GM21360 (cell line): Measurements from ENCODE around the gene ACSM2B.
"Not testable (repeated sequence)": the region's sequence is repeated elsewhere in the genome, so short reads cannot be mapped to it uniquely, and the experiment has no call there.

Source experiments
- ATAC-seq: cut with Tn5 transposase; IDR thresholded peaks from one replicate; pipeline ENCODE4 v1.9.1; 2021; ENCODE audit warnings: mild to moderate bottlenecking, moderate library complexity; ENCODE audit not compliant: unreplicated experiment

The ACSM2B gene

DNA sequence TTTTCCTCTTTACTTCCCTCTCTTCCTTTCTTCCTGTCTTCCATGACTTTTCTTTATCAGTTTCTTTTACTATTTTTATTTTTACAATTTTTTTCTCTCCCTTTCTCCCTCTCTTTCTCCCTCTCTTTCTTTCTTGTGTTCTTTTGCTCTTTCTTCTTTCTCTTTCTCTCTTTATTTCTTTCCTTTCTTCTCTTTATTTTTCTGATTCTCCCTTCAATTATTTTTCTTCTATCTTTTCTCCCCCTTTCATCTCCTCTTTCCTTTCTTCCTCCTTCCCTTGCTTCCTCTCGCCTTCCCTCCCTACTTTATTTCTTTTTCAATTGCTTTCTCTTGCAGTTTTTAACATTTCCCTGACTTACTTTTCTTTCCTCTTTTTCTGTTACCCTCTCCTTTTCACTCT is 39.5 kb downstream of the ACSM2B start:
- ATAC-seq, result not testable (repeated sequence)

DNA sequence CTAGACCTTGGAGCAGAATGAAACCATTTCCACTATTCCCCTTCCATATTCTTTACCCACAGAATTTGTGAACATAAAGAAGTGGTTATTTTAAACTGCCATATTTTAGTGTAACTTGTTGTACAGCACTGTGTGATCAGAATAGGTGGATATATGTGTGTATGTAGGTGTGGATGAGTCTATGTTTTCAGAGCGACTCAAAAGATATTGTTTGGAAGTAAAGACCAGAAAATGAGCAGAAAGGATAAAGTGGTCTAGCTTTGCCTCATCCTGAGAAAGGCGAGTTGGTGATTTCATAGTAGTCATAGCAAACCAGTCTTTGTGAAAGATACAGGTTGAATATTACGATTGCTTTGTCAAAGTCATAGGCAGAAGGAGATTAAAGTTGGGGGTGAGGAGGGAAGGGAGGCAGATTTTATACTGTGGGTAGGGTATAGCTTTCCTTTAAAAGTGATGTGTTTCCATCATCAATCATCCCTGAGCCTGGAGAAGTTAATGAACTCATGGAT is 43.8 kb downstream of the ACSM2B start:
- ATAC-seq, result not testable (repeated sequence)

DNA sequence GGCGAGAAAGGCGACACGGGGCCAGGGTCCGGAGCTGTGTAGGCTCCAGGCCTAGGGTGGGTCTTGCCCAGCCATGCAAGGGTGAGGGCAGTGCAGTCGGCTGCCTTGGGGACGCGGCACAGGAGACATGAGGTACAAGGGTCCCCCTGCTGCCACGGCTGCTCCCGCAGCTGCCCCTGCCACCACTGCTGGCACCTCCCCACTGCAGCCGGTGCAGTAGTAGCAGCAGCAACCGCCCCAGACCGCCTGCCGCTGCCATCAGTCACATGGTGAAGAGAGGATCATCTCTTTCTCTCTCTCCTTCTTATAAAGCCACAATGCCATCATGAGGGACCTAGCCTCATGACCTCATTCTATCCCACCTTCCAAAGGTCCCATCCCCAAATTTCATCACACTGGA is 44.4 kb downstream of the ACSM2B start:
- not testable (repeated sequence) for ATAC-seq

DNA sequence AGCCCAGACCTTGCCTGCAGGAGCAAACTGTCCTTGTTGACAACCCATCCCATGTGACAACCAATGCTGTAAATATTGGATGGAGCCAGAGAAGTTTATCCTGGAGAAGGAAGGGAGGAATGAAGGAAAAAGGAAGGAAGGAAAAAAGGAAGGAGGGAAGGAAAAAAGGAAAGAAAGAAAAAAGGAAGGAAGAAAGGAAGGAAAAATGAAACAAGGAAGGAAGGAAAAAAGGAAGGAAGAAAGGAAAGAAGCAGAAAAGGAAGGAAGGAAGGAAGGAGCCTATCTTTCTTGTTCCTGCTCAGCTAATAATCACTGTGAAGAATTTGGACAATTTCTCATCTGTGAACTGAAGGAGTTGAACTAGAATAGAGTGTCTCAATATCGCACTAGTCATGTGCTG is 56.1 kb downstream of the ACSM2B start:
- no peak for ATAC-seq

DNA sequence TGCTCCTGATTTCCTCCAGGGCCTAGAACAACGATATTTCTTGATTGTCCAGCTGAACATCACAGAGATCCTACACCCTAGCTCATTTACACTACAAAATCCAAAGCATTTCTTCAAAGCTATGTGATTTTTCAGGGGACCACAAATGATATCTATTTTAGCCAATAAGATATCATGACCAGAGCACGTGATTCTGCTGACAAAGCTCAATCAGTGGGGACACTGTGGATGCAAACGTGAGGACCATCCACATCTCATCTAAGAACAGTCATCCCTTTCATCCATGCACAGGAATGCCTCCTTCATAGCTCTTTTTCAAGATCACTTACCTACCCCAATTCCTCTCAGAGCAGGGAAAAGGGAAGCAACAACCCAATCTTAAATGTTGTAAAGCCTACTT is 56.9 kb downstream of the ACSM2B start:
- no peak for ATAC-seq

DNA sequence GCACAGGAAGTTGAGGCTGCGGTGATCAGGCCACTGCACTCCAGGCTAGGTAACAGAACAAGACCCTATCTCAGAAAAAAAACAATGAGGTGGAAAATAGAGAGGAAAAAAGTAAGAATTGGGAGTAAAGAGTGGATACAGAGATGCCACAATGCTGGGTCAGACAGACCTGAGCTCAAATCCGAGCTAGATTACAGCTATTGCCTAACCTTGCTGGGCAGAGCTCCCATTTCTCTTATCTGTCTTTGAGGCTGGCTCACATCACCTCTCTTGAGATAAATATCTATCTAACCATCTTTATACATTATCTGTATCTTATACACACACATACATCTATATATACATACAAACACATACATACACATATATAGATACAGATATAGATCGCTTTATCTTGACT is 59.0 kb downstream of the ACSM2B start:
- no peak for ATAC-seq

DNA sequence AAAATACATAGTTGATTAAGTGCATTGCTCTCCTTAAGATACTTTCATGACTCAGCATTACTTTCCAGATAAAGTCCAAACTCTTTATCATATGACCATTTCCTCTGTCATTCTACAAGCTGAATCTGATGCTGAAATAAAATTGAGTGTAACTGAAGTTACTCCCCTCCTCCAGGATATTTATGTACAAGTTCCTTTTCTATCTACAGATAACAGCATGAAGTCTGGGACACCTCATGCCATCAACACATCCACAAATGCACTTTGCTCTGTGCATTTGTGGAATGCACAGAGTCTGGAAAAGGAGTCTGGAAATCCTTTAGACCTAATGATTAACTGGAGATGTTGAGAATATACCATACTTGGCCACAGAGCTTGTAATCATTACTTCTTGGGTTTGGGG is 60.5 kb downstream of the ACSM2B start:
- no peak for ATAC-seq

DNA sequence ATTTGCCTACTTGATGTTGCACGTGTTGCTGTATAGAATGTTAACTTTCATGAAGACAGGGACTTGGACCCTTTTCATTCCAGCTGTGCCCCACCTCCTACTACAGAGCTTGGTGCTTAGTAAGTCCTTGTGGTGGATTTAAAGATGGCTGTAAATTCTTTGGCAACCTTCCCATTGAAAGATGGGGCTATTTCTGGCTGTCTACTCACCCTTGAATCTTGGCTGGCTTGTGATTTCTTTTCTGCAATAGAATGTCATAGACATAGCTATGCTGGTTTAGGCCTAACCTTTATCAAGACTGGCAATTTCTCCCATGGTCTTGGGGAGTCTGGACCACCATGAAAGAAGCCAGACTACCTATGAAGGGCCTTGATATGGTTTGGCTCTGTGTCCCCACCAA is 65.8 kb downstream of the ACSM2B start:
- no peak for ATAC-seq

DNA sequence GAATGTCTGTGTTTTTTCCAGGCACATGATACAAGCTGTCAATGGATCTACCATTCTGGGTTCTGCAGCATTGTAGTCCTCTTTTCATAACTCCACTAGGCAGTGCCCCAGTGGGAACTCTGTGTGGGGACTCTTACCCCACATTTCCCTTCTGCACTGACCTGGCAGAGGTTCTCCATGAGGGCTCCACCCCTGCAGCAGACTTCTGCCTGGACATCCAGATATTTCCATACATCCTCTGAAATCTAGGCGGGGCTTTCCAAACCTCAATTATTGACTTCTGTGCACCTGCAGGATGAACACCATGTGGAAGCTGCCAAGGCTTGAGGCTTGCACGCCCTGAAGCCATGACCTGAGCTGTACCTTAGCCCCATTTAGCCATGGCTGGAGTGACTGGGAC is 68.9 kb downstream of the ACSM2B start:
- no peak for ATAC-seq

DNA sequence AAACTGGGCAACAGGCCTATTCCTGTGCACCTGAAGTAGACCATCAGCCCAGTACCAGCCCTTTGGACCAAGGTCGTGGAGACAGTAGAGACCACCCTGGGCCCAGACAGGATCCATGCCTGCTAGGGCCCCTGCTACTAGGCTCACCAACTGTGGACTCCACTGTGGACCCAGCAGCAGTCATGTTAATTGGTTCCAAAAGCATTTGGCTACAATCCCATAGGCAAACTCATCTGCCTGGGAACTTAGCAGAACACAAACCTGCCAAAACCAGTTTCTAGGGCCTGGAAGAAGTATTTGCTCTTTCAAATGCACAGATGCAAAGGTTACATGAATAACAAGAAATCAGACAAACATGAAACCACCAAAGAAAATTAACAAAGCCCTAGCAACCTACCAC is 71.7 kb downstream of the ACSM2B start:
- ATAC-seq, result no peak

DNA sequence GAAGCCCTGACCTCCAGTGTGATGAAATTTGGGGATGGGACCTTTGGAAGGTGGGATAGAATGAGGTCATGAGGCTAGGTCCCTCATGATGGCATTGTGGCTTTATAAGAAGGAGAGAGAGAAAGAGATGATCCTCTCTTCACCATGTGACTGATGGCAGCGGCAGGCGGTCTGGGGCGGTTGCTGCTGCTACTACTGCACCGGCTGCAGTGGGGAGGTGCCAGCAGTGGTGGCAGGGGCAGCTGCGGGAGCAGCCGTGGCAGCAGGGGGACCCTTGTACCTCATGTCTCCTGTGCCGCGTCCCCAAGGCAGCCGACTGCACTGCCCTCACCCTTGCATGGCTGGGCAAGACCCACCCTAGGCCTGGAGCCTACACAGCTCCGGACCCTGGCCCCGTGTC is 84.7 kb downstream of the ACSM2B start:
- not testable (repeated sequence) for ATAC-seq

DNA sequence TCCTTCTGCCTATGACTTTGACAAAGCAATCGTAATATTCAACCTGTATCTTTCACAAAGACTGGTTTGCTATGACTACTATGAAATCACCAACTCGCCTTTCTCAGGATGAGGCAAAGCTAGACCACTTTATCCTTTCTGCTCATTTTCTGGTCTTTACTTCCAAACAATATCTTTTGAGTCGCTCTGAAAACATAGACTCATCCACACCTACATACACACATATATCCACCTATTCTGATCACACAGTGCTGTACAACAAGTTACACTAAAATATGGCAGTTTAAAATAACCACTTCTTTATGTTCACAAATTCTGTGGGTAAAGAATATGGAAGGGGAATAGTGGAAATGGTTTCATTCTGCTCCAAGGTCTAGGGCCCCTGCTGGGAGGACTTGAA is 85.2 kb downstream of the ACSM2B start:
- ATAC-seq, result not testable (repeated sequence)
